IPS-20b (cell line): ENCODE results near the gene NFATC2.

ENCODE experiments used
- H3K27ac ChIP-seq: one replicate; pipeline ENCODE4 v1.5.1; 2013; ENCODE audit warnings: low read length
- H3K27me3 ChIP-seq: 2 replicates; pipeline ENCODE4 v1.6.1; 2013; ENCODE audit warnings: mild to moderate bottlenecking, low read length, inconsistent platforms; ENCODE audit not compliant: insufficient read depth
- H3K36me3 ChIP-seq: 2 replicates; pipeline ENCODE4 v1.6.1; 2013; ENCODE audit warnings: low read depth, mild to moderate bottlenecking, inconsistent platforms, low read length, moderate library complexity; ENCODE audit not compliant: insufficient read depth
- H3K4me1 ChIP-seq: 2 replicates; pipeline ENCODE4 v1.6.1; 2013; ENCODE audit warnings: mild to moderate bottlenecking, control low read depth, inconsistent platforms, low read length, moderate library complexity; ENCODE audit not compliant: insufficient read depth
- H3K4me3 ChIP-seq: 2 replicates; pipeline ENCODE4 v1.5.1; 2013; ENCODE audit warnings: mild to moderate bottlenecking, low read length, inconsistent platforms
- H3K9ac ChIP-seq: 2 replicates; pipeline ENCODE4 v1.6.1; 2013; ENCODE audit warnings: low read depth, mild to moderate bottlenecking, inconsistent platforms, low read length, moderate library complexity
- H3K9me3 ChIP-seq: 2 replicates; pipeline ENCODE4 v1.6.1; 2013; ENCODE audit warnings: mild to moderate bottlenecking, low read depth, low read length, inconsistent platforms; ENCODE audit not compliant: insufficient read depth

Gene NFATC2

DNA sequence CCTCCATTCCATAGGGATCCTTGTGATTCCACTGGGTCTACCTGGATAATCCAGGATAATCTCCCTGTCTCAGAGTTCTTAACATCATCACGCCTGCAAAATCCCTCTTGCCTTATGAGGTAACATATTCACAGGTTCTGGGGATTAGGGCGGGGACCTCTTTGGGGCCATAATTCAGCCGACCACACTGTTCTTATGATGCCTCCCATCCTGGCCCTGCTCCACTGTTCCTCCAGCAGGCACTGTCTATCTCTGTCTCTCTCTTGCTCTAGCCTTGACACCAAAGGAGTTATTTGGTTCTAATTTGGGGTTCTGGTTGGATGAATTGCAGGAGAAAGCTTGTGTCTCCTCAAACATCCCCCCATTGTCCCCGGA is 168.1 kb downstream of the NFATC2 start:
- Histone ChIP-seq H3K27ac (no peak overlapping the region), H3K4me1 (peaks cover 5% of the 10 kb centered on the region; the same call in 1 of the 2 replicates), H3K9me3 (no peaks in the 10 kb centered on the region)

DNA sequence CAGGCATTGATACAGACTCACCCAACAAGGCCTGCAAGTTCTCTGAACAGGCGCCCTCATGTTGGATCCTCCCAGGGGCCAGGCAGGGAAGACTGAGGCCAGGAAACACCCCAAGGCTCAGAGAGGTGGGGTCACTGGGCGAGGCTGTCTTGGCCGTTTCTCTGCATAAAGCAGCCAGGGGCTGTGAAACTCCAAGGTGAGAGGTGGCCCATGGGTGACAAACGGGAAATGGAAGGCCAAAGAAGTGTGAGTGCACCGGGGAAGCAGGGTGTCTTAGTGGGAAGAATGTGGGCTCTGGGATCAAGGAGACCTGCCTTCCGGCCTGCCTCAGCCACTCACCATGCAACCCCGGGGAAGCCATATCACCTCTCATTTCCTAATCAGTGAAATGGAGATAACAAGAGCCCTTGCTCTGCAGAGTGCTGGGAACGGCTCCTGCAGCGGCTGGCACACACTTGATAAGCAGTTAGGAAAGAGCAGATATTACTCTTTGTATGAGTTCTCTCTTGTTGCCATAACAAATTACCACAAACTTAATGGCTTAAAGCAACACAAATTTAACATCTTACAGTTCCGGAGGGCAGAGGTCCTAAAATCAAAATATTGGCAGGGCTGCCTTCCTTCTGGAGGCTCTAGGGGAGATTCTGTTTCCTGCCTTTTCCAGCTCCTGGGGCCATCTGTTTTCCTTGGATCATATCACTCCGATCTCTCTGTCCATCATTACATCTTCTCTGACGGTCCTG is 168.6 kb downstream of the NFATC2 start:
- Histone ChIP-seq H3K4me3 (no peak overlapping the region), H3K9me3 (no peaks in the 10 kb centered on the region), H3K36me3 (no peaks in the 10 kb centered on the region), H3K4me1 (peaks cover 5% of the 10 kb centered on the region; the same call in 1 of the 2 replicates), H3K27ac (no peak overlapping the region), H3K27me3 (no peaks in the 10 kb centered on the region), H3K9ac (no peak overlapping the region)

More for the DNA sequence above, 168.1 kb downstream of the NFATC2 start:
- Histone ChIP-seq H3K27me3 (no peaks in the 10 kb centered on the region), H3K4me3 (no peak overlapping the region), H3K36me3 (no peaks in the 10 kb centered on the region), H3K9ac (no peak overlapping the region)

- no peaks in the 10 kb centered on the region for H3K27me3 ChIP-seq
Measured at GRCh38 chr20:51372966-51373365, 169.6 kb downstream of the NFATC2 start.

GRCh38 chr20:51372176-51372803 is 170.2 kb downstream of the NFATC2 start:
- peaks cover 5% of the 10 kb centered on the region; the same call in 1 of the 2 replicates for H3K4me1 ChIP-seq
- no peaks in the 10 kb centered on the region for H3K9me3 ChIP-seq
- H3K27ac ChIP-seq, result no peak overlapping the region
- H3K27me3 ChIP-seq, result no peaks in the 10 kb centered on the region
- H3K4me3 ChIP-seq, result no peak overlapping the region
- H3K36me3 ChIP-seq, result no peaks in the 10 kb centered on the region
- H3K9ac ChIP-seq, result no peak overlapping the region

More at GRCh38 chr20:51372966-51373365, 169.6 kb downstream of the NFATC2 start:
- Histone ChIP-seq H3K4me3 (no peak overlapping the region), H3K4me1 (peaks cover 5% of the 10 kb centered on the region; the same call in 1 of the 2 replicates), H3K27ac (no peak overlapping the region), H3K36me3 (no peaks in the 10 kb centered on the region), H3K9ac (no peak overlapping the region), H3K9me3 (no peaks in the 10 kb centered on the region)

DNA sequence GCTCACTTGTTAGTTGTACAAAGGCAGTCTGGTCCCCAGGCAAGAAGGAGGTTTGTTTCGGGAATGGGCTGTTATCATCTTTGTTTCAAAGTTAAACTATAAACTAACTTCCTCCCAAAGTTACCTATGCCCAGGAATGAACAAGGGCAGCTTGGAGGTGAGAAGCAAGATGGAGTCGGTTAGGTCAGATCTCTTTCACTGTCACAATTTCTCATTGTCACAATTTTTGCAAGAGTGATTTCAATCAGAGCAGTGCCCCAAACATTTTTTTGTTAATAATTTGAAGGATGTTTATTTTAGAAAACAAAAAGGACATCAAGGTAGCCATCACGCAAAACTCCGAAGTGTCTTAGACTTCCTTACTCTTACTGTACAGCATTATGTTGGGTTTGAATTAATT is 170.8 kb downstream of the NFATC2 start:
- H3K27me3 ChIP-seq, result no peaks in the 10 kb centered on the region
- H3K9me3 ChIP-seq, result no peaks in the 10 kb centered on the region
- no peak overlapping the region for H3K4me3 ChIP-seq
- H3K9ac ChIP-seq, result no peak overlapping the region
- peaks cover 5% of the 10 kb centered on the region; the same call in 1 of the 2 replicates for H3K4me1 ChIP-seq
- no peaks in the 10 kb centered on the region for H3K36me3 ChIP-seq
- H3K27ac ChIP-seq, result no peak overlapping the region

DNA sequence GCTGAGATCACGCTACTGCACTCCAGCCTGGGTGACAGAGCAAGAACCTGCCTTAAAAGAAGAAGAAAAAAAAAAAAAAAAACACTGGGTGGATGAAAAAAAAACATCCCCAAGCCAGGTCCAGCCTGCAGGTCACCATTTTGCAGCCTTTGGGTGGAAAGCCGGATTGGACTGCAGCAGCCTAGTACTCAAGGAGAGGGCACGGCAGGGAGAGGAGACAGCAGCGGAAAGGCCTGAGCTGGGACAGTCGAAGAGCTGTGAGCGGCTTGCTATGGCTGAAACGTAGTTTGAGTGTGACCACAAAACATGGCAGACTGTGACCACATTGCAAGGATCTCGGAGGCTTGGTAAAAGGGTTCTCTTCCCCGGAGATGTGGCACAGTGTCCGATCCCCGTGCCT is 173.0 kb downstream of the NFATC2 start:
- H3K9ac ChIP-seq, result no peak overlapping the region
- no peak overlapping the region for H3K27ac ChIP-seq
- H3K9me3 ChIP-seq, result peaks cover 2% of the 10 kb centered on the region
- H3K4me3 ChIP-seq, result no peak overlapping the region
- peaks cover 5% of the 10 kb centered on the region; the same call in 1 of the 2 replicates for H3K4me1 ChIP-seq
- no peaks in the 10 kb centered on the region for H3K27me3 ChIP-seq
- no peaks in the 10 kb centered on the region for H3K36me3 ChIP-seq

GRCh38 chr20:51368461-51369211 is 173.9 kb downstream of the NFATC2 start:
- Histone ChIP-seq H3K9ac (no peak overlapping the region), H3K9me3 (peaks cover 10% of the 10 kb centered on the region), H3K27me3 (no peaks in the 10 kb centered on the region), H3K36me3 (no peaks in the 10 kb centered on the region), H3K27ac (no peak overlapping the region), H3K4me3 (no peak overlapping the region), H3K4me1 (peaks cover 5% of the 10 kb centered on the region; the same call in 1 of the 2 replicates)

DNA sequence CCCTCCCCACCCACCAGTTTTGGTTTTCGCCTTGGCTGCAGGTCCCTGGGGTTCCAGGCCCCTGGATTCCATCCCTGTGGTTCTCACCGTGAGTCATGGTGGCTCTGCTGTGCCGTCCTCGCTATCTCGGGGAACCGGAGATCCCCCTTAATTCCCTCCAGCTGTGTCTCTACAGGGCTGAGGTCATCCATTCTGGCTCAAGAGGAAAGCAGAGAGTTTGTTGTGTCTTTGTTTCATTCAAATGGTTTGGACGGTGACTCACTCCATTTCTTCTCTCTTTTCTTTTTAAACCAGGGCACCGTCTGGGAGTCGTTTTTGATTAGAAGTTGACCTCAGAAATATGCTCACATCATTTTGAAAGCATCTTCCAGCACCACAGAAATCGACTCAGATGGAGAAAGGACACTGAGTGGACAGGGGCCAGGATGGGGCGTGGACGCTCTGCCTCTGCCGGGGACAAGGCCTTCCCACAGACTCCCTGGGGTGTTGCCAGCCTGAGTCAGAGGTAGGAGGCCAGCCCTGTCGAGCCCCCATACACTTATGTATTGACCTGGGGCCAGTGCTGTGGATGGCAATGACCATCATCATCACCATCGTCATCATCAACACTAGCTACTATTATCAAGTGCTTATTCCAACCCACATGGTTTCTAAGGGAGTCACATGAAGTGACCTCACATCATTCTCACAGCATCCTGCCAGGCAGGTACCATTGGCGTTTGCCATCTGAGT is 176.2 kb downstream of the NFATC2 start:
- Histone ChIP-seq H3K27me3 (no peaks in the 10 kb centered on the region), H3K9ac (no peak overlapping the region), H3K4me1 (no peaks in the 10 kb centered on the region; the same call in 1 of the 2 replicates), H3K9me3 (peaks cover 24% of the 10 kb centered on the region), H3K27ac (no peak overlapping the region), H3K4me3 (no peak overlapping the region), H3K36me3 (no peaks in the 10 kb centered on the region)

DNA sequence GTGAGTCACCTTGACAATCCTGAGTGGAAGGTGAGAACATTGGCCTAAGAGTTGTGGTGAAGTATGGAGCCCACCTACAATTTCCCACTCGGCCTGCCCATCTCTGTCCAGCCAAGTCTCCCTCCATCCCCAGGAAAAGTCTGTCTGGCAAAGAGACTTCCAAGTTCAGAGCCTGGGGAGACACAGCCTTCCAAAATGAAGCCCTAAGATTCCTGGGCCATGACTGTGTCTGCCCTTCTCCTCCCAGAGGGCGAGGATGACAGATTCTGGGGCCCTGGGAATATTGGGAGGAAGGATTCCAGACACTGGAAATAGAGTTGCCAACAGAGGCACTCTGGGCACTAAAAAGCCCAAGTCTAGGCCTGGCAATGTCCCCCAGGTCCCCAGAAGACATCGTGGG is 176.8 kb downstream of the NFATC2 start:
- H3K27ac ChIP-seq, result no peak overlapping the region
- H3K4me1 ChIP-seq, result no peaks in the 10 kb centered on the region
- H3K27me3 ChIP-seq, result no peaks in the 10 kb centered on the region
- H3K9me3 ChIP-seq, result peaks cover 24% of the 10 kb centered on the region
- no peak overlapping the region for H3K4me3 ChIP-seq
- H3K9ac ChIP-seq, result no peak overlapping the region
- H3K36me3 ChIP-seq, result no peaks in the 10 kb centered on the region

DNA sequence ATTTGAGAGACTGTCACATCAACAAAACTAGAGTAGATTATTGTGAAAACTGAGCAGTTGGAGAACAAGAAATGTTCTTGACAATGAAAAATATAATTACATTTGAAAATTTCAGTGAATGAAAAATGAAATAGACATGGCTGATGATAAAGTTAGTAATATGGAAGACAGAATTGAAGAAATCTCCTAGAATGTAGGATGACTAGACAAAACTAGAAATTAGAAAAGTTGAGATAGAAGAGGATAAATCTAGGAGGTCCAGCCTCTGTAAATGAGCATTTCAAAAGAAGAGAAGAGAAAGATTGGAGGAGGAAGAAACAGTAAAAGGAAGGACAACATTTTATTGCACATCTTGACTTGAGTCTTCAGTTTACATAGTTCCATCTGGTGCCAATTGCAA is 178.7 kb downstream of the NFATC2 start:
- Histone ChIP-seq H3K9ac (no peak overlapping the region), H3K4me1 (no peaks in the 10 kb centered on the region), H3K36me3 (no peaks in the 10 kb centered on the region), H3K27ac (no peak overlapping the region), H3K9me3 (peaks cover 24% of the 10 kb centered on the region), H3K4me3 (no peak overlapping the region), H3K27me3 (no peaks in the 10 kb centered on the region)

DNA sequence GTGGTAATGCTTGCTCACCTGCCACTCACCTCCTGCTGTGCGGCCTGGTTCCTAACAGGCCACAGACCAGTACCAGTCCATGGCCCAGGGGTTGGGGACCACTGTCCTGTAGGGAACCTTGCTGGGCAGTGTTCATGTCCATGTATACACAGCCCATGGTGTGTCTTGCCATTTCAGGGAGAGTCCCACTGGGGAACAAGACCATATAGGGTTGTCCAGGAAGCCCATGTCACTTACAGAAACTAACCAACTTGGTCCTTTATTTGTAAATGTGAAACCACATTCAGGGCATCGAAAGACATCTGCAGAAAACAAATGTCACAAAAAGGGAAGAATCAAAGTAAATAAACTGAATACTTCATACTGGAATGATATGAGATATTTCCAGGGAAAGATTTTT is 179.1 kb downstream of the NFATC2 start:
- peaks cover 24% of the 10 kb centered on the region for H3K9me3 ChIP-seq
- no peaks in the 10 kb centered on the region for H3K36me3 ChIP-seq
- H3K9ac ChIP-seq, result no peak overlapping the region
- H3K27me3 ChIP-seq, result no peaks in the 10 kb centered on the region
- no peak overlapping the region for H3K4me3 ChIP-seq
- no peak overlapping the region for H3K27ac ChIP-seq
- H3K4me1 ChIP-seq, result no peaks in the 10 kb centered on the region
